Kasumi-1 (cell line): ENCODE data around the gene PIGT.
A peak's percentile ranks its signal among the peaks of the same experiment; 100 is the strongest.

Experiments
- DNase-seq, 2 experiments: peaks; one replicate each; lab custom pipeline; 2025; lab: John Stamatoyannopoulos, UW

The PIGT gene

DNA sequence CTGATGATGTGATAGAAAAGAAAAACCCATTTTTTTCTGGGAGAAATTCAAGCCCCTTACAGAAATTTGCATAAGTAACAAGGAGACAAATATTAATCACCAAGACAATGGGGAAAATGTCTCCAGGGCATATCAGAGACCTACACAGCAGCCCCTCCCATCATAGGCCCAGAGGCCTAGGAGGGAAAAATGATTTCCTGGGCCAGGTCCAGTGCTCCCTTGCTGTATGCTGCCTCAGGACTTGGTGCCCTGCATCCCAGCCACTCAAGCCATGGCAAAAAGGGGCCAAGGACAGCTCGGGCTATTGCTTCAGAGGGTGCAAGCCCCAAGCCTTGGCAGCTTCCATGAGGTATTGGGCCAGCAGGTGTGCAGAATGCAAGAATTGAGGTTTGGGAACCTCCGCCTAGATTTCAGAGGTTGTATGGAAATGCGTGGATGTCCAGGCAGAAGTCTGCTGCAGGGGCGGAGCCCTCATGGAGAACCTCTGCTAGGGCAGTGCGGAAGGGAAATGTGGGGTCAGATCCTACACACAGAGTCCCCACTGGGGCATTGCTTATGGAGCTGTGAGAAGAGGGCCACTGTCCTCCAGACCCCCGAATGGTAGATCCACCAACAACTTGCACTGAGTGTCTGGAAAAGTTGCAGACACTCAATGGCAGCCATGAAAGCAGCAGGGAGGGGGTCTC, 15.5 kb upstream of the PIGT start:
- DNase-seq, result no peak

DNA sequence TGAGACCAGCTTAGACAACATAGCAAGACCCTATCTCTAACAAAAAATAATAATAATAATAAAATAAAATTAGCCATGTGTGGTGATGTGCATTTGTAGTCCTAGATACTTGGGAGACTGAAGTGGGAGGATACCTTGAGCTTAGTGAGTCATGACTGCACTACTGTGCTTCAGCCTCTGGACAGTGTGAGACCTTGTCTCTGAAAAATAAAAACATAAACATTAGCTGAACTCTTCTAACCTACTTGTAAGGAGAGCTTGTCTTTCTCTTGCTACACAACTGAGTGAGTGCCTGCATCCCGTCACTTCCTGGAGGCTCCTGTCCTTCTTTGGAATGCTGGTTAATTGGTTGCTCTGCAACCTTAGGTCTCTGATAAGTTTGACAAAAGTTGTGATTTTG, 13.0 kb upstream of the PIGT start:
- DNase-seq, result no peak

DNA sequence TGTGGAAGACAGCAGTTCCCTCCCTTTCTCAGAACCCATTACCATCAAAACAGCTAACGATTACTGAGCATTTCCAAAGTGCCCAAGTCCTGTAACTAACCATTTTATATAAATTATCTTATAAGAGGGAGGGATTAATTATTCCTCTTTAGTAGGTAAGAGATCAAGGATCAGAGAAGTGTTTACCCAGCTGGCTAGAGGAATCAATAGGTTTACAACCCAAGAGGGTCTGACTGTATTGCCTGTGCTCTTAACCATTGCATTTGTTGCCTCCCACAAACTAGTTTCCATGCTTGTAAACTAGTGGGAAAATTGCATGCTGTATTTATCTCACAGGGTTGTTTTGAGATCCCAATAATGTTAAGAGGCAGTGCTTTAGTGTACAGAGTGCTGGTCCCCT, 11.5 kb upstream of the PIGT start:
- no peak for DNase-seq

- no peak for DNase-seq
Measured at GRCh38 chr20:45405571-45406259, 10.2 kb upstream of the PIGT start.

DNA sequence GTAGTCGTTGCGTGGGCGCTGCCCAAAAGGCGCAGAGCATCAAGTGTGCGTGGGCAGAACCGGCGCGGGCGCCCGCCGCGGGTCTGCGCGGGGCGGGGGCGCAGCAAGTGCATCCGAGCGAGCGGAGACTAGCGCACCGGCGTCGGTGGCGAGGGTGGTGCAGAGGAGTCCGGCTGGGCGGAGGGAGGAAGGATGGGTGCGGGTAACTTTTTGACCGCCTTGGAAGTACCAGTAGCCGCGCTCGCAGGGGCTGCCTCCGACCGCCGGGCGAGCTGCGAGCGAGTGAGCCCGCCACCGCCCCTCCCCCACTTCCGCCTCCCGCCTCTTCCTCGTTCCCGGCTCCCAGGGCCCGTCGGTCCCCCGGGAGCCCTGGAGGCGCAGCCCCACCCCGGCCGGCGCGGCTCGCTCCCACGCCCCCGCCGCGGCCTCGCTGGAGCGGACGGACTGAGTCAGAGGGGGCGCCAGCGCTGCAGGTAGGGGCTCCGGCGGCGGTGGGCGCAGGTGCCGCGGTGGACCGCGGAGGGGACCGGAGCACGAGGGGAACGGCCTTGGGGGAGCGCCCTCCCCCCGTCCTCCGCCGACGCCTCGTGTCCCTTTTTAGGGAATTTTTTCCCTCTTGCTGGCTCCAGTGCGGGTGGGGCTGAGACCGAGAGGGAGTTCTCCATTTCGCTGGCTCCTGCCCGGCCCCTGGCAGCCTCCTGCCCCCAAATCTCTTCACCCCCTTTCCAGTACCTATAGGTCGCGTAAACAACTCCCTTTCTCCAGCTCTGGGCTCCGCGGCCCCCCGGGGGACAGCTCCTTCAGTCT, 9.5 kb upstream of the PIGT start:
- DNase-seq, result peak in 1 of 2 experiments; percentile 10

DNA sequence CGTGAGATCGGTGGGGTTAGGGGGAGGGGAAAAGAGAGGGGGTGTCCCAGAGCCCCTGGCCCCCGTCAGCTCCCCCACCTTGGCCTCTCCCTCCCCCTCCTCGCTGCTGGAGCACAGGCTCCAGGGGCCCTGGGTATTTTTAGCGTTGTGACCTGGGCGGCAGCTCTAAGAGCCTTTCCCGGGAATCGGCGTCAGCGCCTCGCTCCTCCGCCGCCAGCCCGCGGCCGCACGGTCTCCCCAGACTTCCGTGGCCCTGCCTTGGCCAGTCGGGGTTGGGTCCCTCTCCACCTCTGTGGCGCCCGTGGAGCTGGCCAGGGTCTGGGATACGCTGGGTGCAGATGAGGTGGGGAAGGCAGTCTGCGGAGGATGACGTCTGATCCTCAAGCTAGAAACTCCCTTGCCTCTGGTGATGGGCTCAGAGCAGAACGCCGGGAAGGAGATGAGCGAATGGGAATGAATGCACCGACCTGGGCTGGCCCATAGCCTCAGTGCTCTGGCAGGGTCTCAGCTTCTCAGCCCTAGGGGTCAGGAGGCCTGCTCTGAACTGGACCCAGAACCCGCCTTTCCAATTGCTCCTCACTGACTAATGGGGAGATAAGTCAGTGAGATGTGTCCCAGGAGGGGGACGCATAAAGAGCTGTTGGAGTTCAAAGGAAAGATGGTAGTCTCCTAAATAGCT, 8.7 kb upstream of the PIGT start:
- DNase-seq, result no peak

DNA sequence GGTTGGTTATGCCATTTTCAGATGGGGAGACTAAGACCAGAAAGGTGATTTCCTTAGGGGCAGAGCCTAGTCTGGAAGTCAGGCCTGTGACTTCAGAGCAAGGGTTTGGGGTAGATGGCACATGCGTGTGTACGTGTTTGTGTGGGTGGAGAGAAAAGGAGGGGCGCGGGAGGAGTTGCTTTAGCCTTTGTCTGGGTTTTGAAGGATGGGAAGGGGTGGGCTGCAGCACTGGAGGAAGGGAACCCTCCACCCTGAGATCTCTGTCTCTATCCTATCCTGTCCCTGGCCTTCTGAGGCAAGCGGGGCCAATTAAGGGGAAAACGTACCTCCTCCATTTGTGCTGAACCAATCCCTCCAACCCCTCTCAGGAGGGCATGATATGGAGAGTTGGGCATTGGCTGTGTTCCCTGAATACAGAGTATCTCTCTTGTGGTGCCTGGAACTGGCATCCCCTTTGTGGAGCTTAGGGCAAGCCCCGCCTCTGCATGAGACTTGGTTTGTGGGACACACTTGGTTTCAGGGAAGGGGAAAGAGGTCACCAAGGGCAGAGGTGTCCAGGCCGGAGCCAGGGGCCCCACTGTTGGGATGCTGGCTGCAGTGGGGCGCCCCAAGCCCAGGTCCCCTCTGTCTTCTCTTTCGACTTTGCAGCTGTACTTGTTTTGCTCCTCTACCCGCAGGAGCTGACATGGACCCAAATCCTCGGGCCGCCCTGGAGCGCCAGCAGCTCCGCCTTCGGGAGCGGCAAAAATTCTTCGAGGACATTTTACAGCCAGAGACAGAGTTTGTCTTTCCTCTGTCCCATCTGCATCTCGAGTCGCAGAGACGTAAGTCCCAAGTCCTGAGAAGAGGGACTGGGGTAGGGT, 7.9 kb upstream of the PIGT start, which contains the start of gene DBNDD2:
Gene DBNDD2, plus strand, starts transcription at position 507 of the 863 bp plus-strand sequence. Its CDS starts 179 bp downstream, at position 686.
- no peak for DNase-seq

DNA sequence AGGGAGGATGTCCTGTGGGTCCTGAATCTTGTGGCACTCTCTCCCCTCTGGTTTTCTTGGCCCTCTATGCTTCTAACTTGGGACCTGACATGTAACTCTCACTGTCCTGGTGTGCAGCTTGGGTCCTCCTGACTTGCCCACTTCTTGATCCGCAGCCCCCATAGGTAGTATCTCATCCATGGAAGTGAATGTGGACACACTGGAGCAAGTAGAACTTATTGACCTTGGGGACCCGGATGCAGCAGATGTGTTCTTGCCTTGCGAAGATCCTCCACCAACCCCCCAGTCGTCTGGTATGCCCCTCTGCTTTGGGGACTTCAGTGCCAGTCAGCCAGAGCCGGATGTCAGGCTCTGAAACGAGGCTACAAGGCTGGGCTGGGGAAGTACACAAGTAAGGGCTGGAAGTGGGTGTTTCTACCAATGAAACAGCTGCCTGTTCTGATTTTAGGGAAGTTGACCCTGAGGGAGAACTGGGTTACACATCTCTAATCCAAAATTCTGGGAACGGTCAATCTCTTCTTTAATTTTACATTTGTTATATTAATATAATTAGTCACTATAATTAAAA, 7.2 kb upstream of the PIGT start:
- peak; percentile 75 to 77 for DNase-seq

- DNase-seq, result no peak
Measured at GRCh38 chr20:45409521-45410272, 6.2 kb upstream of the PIGT start.

DNA sequence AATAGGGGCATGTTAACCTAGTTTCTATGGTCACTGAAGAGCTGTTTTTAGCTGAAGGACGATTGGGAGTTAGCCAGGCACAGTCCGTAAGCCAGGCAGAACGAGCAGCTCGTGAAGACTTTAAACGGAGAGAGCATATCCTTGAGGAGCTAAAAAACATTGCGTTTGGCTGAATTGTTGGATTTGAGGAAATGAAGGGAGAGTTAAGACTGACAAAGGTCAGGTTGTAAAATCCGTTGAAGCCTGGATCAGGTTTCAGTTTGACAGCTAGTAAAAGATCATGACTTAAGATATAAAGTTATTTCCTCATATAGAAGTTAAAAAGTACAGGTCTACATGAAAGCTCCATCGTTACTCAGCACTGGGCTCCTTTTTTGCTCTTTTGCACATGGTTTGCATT, 5.1 kb upstream of the PIGT start:
- no peak for DNase-seq

DNA sequence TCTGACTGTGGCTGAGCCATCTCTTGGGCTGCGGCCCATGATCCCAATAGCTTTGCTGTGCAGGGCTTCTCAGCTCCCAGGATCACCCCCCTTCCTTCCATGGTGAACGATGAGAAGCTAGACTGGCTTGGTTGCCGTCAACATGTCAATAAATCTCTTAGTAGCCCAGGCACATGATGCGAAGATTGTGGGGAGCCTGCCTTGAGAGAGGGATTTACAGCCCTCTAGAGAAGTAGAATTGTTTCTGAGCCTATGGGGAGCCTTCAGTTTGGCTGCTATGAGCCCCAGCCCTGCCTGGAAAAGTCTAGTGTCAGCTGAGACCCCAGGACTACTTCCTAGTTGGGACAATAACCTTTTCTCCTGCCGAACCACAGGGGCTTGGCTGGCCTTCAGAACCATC, 3.3 kb upstream of the PIGT start:
- DNase-seq, result no peak

- DNase-seq, result no peak
Measured at GRCh38 chr20:45413479-45413878, 2.5 kb upstream of the PIGT start.

DNA sequence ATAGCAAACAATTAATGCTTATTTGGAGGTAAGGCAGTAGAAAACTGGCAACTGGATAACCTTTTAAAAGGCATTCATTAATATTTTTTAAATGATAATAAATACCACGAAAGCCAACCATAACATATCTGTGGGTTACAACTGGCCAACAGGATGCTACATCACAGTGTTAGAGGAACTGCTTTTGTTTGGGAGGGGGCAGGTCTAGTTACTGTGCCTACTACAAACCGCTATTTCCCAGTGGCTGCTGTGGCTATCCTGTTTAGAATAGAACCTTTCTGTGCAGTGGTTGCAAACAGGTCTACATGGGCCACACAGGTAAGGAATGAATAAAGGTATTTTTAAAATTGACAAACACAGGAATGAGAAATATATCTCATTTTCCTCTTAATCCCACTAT, 976 bp downstream of the PIGT start:
- DNase-seq, result no peak

- no peak for DNase-seq
Measured at GRCh38 chr20:45419188-45420091, 3.5 kb downstream of the PIGT start.

DNA sequence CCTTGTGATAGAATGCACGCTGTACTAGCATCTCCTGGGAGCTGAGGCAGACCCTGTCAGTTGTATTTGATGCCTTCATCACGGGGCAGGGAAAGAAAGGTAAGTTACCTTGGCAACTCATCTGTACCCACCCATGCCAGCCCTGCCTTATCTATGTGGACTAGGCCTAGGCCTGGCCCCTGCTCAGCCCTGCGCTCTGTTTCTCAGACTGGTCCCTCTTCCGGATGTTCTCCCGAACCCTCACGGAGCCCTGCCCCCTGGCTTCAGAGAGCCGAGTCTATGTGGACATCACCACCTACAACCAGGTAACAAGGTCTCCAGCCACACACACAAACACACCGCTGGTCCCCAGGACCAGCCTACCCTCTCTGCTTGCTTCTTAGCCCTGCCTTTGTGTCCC, 4.2 kb downstream of the PIGT start:
- DNase-seq, result no peak

- no peak for DNase-seq
Measured at GRCh38 chr20:45423700-45424099, 7.8 kb downstream of the PIGT start.

DNA sequence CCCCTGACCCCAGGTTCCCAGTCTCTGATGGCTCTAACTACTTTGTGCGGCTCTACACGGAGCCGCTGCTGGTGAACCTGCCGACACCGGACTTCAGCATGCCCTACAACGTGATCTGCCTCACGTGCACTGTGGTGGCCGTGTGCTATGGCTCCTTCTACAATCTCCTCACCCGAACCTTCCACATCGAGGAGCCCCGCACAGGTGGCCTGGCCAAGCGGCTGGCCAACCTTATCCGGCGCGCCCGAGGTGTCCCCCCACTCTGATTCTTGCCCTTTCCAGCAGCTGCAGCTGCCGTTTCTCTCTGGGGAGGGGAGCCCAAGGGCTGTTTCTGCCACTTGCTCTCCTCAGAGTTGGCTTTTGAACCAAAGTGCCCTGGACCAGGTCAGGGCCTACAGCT, 9.6 kb downstream of the PIGT start:
- no peak for DNase-seq

- no peak for DNase-seq
Measured at GRCh38 chr20:45426320-45427016, 10.5 kb downstream of the PIGT start.
